ENCODE measurements around the gene TMEM174. TPM values are rescaled to one million over a fixed set of nuclear protein-coding genes. Genes with fewer than 3 reads are reported as not detected.

The TMEM174 gene
- total RNA-seq, result 0.15 TPM in 1 of 2 replicates, not detected in the other

- peak; percentile 69 for DNase-seq (ENCODE audit: low read depth)
Measured at GRCh38 chr5:73172951-73173350, at the start of gene TMEM174. Gene TMEM174, plus strand, starts transcription at chr5:73173193. Its CDS starts 51 bp downstream, at chr5:73173244.

GRCh38 chr5:73125289-73125688, 47.7 kb upstream of the TMEM174 start:
- DNase-seq (ENCODE audit: low read depth), result no peak

GRCh38 chr5:73126381-73126780, 46.6 kb upstream of the TMEM174 start:
- no peak for DNase-seq (ENCODE audit: low read depth)

GRCh38 chr5:73126957-73127356, 46.0 kb upstream of the TMEM174 start:
- no peak for DNase-seq (ENCODE audit: low read depth)

DNA sequence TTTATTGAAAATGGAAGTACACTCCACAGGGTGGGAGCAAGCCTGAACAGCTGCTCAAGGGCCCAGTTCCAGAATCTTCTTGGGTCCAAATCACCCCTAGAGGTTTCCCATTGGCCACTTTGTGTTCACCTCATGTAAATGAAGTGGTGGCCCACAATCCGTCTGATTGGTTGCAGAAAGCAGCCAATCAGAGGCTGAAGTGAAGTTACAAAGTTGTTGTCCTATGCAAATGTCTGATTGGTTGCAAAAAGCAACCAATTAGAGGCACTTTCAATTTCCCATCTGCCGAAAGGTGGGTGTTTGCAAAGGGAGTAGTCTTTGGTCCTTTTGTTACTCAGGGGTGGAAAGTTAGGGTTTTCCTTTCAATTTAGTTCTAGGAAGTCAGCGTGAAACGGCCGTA, 43.9 kb upstream of the TMEM174 start:
- DNase-seq (ENCODE audit: low read depth), result no peak

- DNase-seq (ENCODE audit: low read depth), result no peak
Measured at GRCh38 chr5:73130811-73131210, 42.2 kb upstream of the TMEM174 start.

GRCh38 chr5:73131711-73132425, 41.1 kb upstream of the TMEM174 start:
- DNase-seq (ENCODE audit: low read depth), result peak; percentile 75

GRCh38 chr5:73132759-73133158, 40.2 kb upstream of the TMEM174 start:
- DNase-seq (ENCODE audit: low read depth), result no peak

- DNase-seq (ENCODE audit: low read depth), result no peak
Measured at GRCh38 chr5:73135021-73135420, 38.0 kb upstream of the TMEM174 start.

- no peak for DNase-seq (ENCODE audit: low read depth)
Measured at GRCh38 chr5:73135429-73136054, 37.5 kb upstream of the TMEM174 start.

GRCh38 chr5:73136055-73136562, 36.9 kb upstream of the TMEM174 start:
- DNase-seq (ENCODE audit: low read depth), result peak; percentile 84

- DNase-seq (ENCODE audit: low read depth), result no peak
Measured at GRCh38 chr5:73137563-73138530, 35.1 kb upstream of the TMEM174 start.

DNA sequence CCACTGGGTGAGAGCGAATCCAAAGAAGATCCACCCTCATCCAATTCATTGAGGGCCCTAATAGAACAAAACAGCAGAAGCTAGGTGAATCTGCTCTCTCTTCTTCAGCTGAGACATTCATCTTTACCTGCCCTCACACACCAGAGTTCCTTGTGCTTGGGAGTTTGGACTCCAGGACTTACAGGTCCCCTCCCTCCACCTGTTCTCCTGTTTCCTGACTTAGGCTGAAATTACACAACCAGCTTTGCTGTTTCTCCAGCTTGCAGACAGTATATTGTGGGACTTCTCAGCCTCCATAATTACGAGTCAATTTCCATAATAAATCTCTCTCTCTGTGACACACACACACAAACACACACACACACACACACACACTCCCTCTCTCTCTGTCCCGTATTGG, 33.5 kb upstream of the TMEM174 start:
- DNase-seq (ENCODE audit: low read depth), result no peak

- DNase-seq (ENCODE audit: low read depth), result no peak
Measured at GRCh38 chr5:73140801-73141200, 32.2 kb upstream of the TMEM174 start.

GRCh38 chr5:73142035-73142434, 31.0 kb upstream of the TMEM174 start:
- no peak for DNase-seq (ENCODE audit: low read depth)

GRCh38 chr5:73143716-73144115, 29.3 kb upstream of the TMEM174 start:
- DNase-seq (ENCODE audit: low read depth), result no peak

DNA sequence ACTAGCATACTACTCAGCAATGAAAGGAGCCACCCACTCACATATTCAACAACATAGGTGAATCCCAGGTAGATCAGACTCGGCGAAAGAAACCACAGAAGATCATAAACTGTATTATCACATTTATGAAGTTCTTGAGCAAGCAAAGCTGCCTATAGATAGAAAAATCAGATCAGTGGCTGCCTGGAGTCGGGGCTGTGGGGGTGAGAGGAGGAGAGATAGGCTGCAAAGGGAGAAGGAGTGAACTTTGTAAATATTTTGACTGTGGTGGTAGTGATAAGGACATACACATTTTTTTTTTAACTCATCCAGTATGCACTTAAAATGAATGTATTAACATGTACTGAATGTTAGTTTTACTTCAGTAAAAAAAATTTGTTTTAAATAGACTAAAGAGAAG, 23.5 kb upstream of the TMEM174 start:
- no peak for DNase-seq (ENCODE audit: low read depth)

GRCh38 chr5:73150876-73151275, 22.1 kb upstream of the TMEM174 start:
- DNase-seq (ENCODE audit: low read depth), result no peak

DNA sequence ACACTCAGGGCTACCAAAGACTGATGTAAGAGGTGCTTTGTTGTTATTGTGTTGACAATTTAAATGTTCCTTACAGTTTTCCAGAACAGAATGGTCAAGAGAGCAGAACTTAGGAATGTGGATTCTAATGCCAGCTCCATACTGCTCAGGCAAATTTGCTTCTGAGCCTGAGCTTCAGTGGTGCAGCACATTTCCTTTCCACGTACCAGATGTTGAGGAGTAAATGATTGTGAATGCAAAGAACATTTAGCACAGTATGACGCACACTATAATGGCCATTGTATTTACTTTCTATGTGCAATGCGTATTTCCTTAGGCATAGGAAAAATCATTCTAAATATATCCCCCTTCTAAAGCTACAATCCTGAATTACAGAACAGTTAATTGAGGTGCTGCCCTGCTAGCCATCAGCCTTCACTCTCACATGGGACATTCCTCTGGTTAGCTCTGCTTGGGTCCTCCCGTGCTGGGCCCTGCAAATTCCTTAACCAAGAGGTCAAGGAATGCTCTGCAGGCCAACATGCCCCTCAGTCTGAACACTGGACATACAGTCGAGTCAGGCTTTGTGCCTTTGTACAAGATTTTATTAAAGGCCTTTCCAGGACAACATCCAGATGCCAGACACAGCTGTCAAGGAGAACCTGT, 21.1 kb upstream of the TMEM174 start:
- no peak for DNase-seq (ENCODE audit: low read depth)

- DNase-seq (ENCODE audit: low read depth), result no peak
Measured at GRCh38 chr5:73152411-73153388, 20.3 kb upstream of the TMEM174 start.
